Chondrocyte (in vitro differentiated cells): ENCODE data around the gene AUNIP. TPM values are rescaled to one million over a fixed set of nuclear protein-coding genes. Genes with fewer than 3 reads are reported as not detected.

Experiments
- DNase-seq: peaks from one replicate; pipeline ENCODE4 v3.0.0; 2021; ENCODE audit warnings: mixed read lengths, low spot score
- H3K27ac Mint-ChIP-seq: one replicate; pipeline ENCODE4 v1.8.0; 2021; ENCODE audit warnings: mild to moderate bottlenecking, moderate library complexity, mixed read lengths; ENCODE audit not compliant: unreplicated experiment
- H3K27me3 Mint-ChIP-seq: 2 replicates; pipeline ENCODE4 v1.8.0; 2021; ENCODE audit warnings: low read depth, mixed read lengths
- H3K36me3 Mint-ChIP-seq: 2 replicates; pipeline ENCODE4 v1.8.0; 2021; ENCODE audit warnings: low read depth, mixed read lengths
- H3K4me1 Mint-ChIP-seq: 2 replicates; pipeline ENCODE4 v1.8.0; 2021; ENCODE audit warnings: low read depth, mild to moderate bottlenecking, mixed read lengths
- H3K4me3 Mint-ChIP-seq: one replicate; pipeline ENCODE4 v1.8.0; 2021; ENCODE audit warnings: mild to moderate bottlenecking, moderate library complexity, mixed read lengths; ENCODE audit not compliant: unreplicated experiment
- H3K9me3 Mint-ChIP-seq: 2 replicates; pipeline ENCODE4 v1.8.0; 2021; ENCODE audit warnings: low read depth, mixed read lengths
- CTCF ChIP-seq: fragments of 200-600 bp; sonication (generic); IDR thresholded peaks from 2 replicates; pipeline ENCODE4 v1.5.0; 2021; ENCODE audit warnings: antibody characterized with exemption, mild to moderate bottlenecking, moderate library complexity
- total RNA-seq: library from RNA; stranded (reverse); gene quantifications from 3 replicates; pipeline ENCODE4 v1.2.1, GENCODE V29; 2021

AUNIP gene
- total RNA-seq, 1 donor from 2014 or later, result 0.80 TPM

GRCh38 chr1:25885602-25886001 lies 26.3 kb upstream of the AUNIP start:
- no peaks in the 10 kb centered on the region for H3K9me3 Mint-ChIP-seq
- H3K27me3 Mint-ChIP-seq, result no peaks in the 10 kb centered on the region
- no peak overlapping the region for H3K4me3 Mint-ChIP-seq
- no peak overlapping the region for H3K27ac Mint-ChIP-seq
- no peak for DNase-seq
- no peak for TF ChIP-seq CTCF
- peaks cover 2% of the 10 kb centered on the region for H3K36me3 Mint-ChIP-seq
- peaks cover 13% of the 10 kb centered on the region for H3K4me1 Mint-ChIP-seq

DNA sequence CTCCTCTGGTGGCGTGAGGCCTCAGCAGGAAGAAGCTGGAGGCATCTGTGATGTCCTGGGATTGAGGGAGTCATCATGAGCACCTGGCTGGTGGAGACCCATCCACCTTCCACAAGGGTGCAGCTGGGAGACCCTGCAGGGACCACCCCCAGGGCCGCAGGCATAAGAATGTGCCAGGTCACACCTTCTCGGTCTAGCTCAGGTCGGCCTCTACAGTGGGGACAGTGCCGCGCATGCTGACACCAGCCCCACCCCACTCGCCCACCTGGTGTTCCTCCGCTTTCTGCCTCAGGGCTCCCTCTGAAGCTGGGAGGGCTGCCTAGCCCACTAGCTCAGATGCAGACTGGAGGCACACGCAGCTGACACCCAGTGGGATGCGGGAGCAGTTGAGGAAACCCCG lies 22.0 kb upstream of the AUNIP start:
- TF ChIP-seq CTCF, result no peak
- Mint-ChIP-seq H3K27ac (no peak overlapping the region), H3K36me3 (no peaks in the 10 kb centered on the region), H3K4me3 (no peak overlapping the region), H3K9me3 (no peaks in the 10 kb centered on the region), H3K27me3 (no peaks in the 10 kb centered on the region), H3K4me1 (peaks cover under 1% of the 10 kb centered on the region)
- no peak for DNase-seq

- no peak for TF ChIP-seq CTCF
- no peak overlapping the region for H3K27ac Mint-ChIP-seq
- H3K4me3 Mint-ChIP-seq, result no peak overlapping the region
- H3K36me3 Mint-ChIP-seq, result no peaks in the 10 kb centered on the region
- H3K9me3 Mint-ChIP-seq, result no peaks in the 10 kb centered on the region
- H3K27me3 Mint-ChIP-seq, result no peaks in the 10 kb centered on the region
- no peak for DNase-seq
- H3K4me1 Mint-ChIP-seq, result peaks cover 4% of the 10 kb centered on the region
Measured at GRCh38 chr1:25880518-25880917, 21.3 kb upstream of the AUNIP start.

GRCh38 chr1:25879675-25880074 lies 20.4 kb upstream of the AUNIP start:
- no peak for TF ChIP-seq CTCF
- DNase-seq, result no peak
- Mint-ChIP-seq H3K27me3 (no peaks in the 10 kb centered on the region), H3K9me3 (no peaks in the 10 kb centered on the region), H3K36me3 (no peaks in the 10 kb centered on the region), H3K4me1 (peaks cover 9% of the 10 kb centered on the region), H3K4me3 (no peak overlapping the region), H3K27ac (no peak overlapping the region)

GRCh38 chr1:25878690-25879089 lies 19.4 kb upstream of the AUNIP start:
- no peaks in the 10 kb centered on the region for H3K27me3 Mint-ChIP-seq
- H3K27ac Mint-ChIP-seq, result no peak overlapping the region

More at GRCh38 chr1:25878690-25879089, 19.4 kb upstream of the AUNIP start:
- no peak for TF ChIP-seq CTCF
- Mint-ChIP-seq H3K36me3 (no peaks in the 10 kb centered on the region), H3K9me3 (no peaks in the 10 kb centered on the region), H3K4me1 (peaks cover 16% of the 10 kb centered on the region), H3K4me3 (no peak overlapping the region)
- no peak for DNase-seq
